Measurements from ENCODE around the gene XPNPEP1. TPM values are rescaled to one million over a fixed set of nuclear protein-coding genes. Genes with fewer than 3 reads are reported as not detected.

XPNPEP1 gene
- total RNA-seq, 1 experiment from 2014 or later: 71.3 TPM

GRCh38 chr10:109946680-109947079 lies 23.4 kb upstream of the XPNPEP1 start:
- no peak overlapping the region for H3K23ac ChIP-seq (ENCODE audit: insufficient read length, low read depth, low read length)
- no peaks in the 10 kb centered on the region for H3K79me1 ChIP-seq (ENCODE audit: insufficient read depth, low read depth, low read length, poor library complexity, severe bottlenecking)
- no peaks in the 10 kb centered on the region for H3K27me3 ChIP-seq (ENCODE audit: insufficient read depth, low read length)
- no peak overlapping the region for H2BK20ac ChIP-seq (ENCODE audit: low read depth, low read length, poor library complexity, severe bottlenecking)
- Mint-ChIP-seq H3K27me3 (ENCODE audit: low read depth) (no peaks in the 10 kb centered on the region), H3K4me3 (no peak overlapping the region), H3K4me1 (peaks cover under 1 to 6% of the 10 kb centered on the region in 2 experiments; a peak in 3 of 4 replicates), H3K36me3 (ENCODE audit: insufficient read depth in 1 of 3, low read depth in 3 of 3) (no peaks in the 10 kb centered on the region; a peak in 2 of 7 replicates), H3K27ac (no peak overlapping the region), H3K9me3 (no peaks in the 10 kb centered on the region)
- no peak overlapping the region for H4K91ac ChIP-seq (ENCODE audit: insufficient read length, low read depth, low read length)
- H3K9me3 ChIP-seq (ENCODE audit: control insufficient read depth, low read depth, low read length): no peaks in the 10 kb centered on the region
- no peak overlapping the region for H2AK5ac ChIP-seq (ENCODE audit: insufficient read length, low read length)
- DNase-seq: no peak
- no peak overlapping the region for H4K5ac ChIP-seq (ENCODE audit: insufficient read length, low read depth, low read length)
- no peak overlapping the region for H3K27ac ChIP-seq (ENCODE audit: insufficient read length, low read depth, low read length)
- no peak overlapping the region for H2BK120ac ChIP-seq (ENCODE audit: low read depth, low read length, poor library complexity, severe bottlenecking)
- H3K9ac ChIP-seq (ENCODE audit: extremely low read depth, insufficient read length, low read length): no peak overlapping the region
- no peak overlapping the region for H2BK15ac ChIP-seq (ENCODE audit: low read depth, low read length)
- H4K20me1 ChIP-seq (ENCODE audit: control insufficient read depth, insufficient read depth, insufficient read length): no peaks in the 10 kb centered on the region
- no peak overlapping the region for H2AFZ ChIP-seq (ENCODE audit: low read length)
- H3K56ac ChIP-seq (ENCODE audit: insufficient read length, low read depth, low read length): no peak overlapping the region
- H2BK12ac ChIP-seq (ENCODE audit: insufficient read length, low read depth, low read length): no peak overlapping the region
- no peak overlapping the region for H3K14ac ChIP-seq (ENCODE audit: insufficient read depth, low read length)
- H3K4me1 ChIP-seq (ENCODE audit: insufficient read depth, low read length): no peaks in the 10 kb centered on the region
- no CpG with 5 or more reads among the region's 3 CpGs for WGBS (ENCODE audit: extremely low coverage, insufficient read length, low lambda C conversion rate)
- no peak overlapping the region for H4K8ac ChIP-seq (replicated peaks; ENCODE audit: insufficient read length, low read depth, low read length)
- H3K79me2 ChIP-seq (ENCODE audit: insufficient read depth, low read length): no peaks in the 10 kb centered on the region
- no peak overlapping the region for H3T11ph ChIP-seq (ENCODE audit: low read length)
- H2BK5ac ChIP-seq (ENCODE audit: insufficient read length, low read length): no peak overlapping the region
- no peak for TF ChIP-seq CTCF (conservative IDR thresholded peaks at IDR 0.05)
- H3K23me2 ChIP-seq (ENCODE audit: insufficient read length, low read depth, low read length, poor library complexity, severe bottlenecking): no peaks in the 10 kb centered on the region
- H3K4me2 ChIP-seq (ENCODE audit: insufficient read depth, insufficient read length, low read length): no peak overlapping the region
- H3K4ac ChIP-seq (ENCODE audit: low read depth, low read length): no peak overlapping the region
- H3K18ac ChIP-seq (ENCODE audit: insufficient read length, low read depth, low read length): no peak overlapping the region

Data from H9 (cell line).